Non-pigmented ciliary epithelial cell (primary cell): ENCODE results near the gene LRRC9.
"Not testable (repeated sequence)": the region's sequence is repeated elsewhere in the genome, so short reads cannot be mapped to it uniquely, and the experiment has no call there.

Experiments used
- DNase-seq: peaks from one replicate; pipeline ENCODE4 v3.0.0-alpha.2; 2010; ENCODE audit warnings: low read depth

The LRRC9 gene

DNA sequence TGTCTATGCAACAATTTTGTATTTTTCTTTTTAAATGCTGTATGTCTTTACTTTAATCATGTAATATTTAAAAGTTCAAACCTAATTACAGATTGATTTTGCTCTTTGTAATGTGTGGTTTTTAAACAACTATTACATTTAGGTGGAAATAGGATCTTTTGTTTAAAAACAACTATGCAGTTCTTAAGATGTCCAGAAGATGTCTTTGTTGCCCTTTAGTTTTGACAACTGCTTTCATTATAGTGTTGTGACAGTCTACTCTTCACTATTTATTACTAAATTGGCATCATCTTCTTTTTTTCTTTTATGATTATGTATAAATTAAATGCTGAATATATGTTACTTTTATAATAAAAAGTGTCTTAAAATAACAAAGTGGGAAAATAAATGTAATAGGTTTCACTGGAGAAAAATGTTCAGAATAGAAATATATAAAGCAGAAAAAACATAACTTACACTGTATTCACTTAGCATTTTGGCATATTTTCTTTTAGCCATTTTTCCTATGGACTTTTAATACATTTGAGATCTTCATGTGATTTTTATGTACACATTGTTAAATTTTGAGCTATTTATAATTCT is 144.6 kb downstream of the LRRC9 start:
- DNase-seq, result peak; percentile 8

DNA sequence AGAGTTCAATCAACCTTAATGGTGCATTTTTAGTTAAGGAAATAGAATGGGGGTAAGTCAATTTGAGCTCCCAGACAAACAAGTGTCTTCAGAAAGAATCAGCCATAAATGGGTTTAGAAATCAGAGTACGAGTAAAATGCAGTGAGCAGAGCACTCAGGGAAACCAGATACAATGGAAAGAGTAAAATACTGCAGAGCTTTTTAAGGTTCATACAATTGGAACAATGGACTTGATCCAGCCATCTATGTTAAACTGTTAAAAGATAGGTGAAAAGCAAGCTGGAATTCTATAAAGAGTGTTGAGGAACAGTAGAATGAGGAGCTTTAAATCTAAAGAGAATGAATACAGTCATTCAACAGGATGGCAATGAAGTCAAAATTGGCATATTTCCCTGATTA is 147.9 kb downstream of the LRRC9 start:
- no peak for DNase-seq

DNA sequence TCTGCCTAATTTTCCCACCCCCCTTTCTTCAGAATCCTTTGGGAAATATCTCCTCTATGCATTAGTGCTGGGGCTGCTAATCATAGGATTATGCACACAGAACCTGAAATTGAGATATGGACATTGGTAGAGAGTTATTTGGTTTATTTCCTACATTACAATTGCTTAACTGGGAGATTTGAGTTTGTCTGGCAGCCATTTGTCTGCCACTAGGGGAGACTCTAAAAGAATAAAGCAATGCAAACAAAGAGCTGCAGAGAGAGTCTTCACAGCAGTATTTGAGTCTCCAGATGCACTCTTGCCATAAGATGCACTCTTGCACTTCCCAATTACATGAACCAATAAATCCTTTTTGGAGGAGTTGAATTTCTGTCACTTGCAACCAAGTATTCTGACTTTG is 159.8 kb downstream of the LRRC9 start:
- DNase-seq, result no peak

DNA sequence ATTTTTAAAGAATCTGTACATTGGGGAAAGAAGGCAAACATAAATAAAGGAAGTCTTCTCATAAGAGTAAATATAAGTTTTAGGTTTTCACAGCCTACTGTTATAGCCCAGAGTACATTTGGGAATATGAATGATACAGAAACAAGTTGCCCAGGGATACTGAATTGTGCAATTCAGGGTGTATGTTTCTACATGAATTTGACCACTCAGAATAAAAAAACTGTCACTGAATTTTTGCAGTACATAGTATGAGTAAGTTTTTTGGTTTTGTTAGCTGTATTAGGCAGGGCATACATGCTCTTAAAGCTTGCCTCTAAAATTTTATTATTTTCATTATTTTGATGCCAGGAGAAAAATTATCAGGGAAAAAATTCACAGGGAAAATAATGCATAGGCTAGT is 165.1 kb downstream of the LRRC9 start:
- DNase-seq, result no peak

DNA sequence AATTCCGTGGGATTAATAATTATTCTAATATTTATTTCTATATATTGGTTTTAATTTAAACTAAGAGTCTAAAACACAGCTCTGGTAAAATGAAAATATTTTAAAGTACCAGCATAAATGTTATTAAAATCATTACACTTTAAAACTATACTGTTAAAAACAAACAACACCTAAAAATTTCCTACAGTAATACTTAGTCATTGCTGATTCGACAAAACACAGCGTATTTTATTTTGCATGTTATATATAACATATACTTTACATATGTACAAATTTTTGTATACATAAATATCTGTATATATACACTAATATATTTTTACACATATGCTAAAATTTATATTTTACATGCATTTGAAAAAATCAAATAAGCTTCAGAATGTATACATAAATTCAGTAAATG is 165.7 kb downstream of the LRRC9 start:
- no peak for DNase-seq

DNA sequence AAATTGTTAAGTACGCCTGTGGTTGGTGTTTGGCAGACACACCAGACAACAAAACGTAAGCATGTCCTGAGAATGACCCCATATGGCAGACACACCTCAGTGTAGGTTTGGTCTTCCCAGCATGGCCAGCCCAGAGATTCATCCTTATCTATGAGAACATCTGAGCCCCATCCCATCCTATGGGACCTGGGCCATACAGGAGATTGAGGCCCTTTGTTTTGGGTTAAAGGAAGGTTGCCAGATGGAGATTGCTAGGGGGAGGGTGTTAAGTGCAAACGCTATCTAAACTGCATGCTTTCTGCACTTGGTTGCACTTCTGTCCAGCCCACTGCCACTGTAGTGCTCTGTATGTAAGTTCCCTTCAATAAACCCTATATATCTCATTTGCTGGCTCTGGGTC is 167.7 kb downstream of the LRRC9 start:
- DNase-seq, result no peak

DNA sequence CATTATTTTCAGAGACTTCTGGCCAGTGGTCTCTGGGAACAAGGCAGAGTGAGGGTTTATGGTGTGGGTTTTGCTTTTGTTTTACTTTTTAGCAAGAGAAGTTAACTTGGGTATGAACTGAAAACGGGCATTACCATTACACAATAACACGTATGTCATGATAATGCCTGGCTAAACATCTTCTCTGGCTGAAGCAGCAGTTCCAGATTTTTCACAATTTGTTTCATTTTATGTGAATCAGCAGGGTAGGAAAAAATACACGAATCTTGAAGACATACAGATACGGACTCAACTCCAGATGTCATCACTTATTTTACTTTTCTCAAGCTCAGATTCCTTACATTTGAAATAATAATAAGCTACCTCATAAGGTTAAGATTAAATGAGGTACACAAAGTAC is 169.3 kb downstream of the LRRC9 start:
- no peak for DNase-seq

DNA sequence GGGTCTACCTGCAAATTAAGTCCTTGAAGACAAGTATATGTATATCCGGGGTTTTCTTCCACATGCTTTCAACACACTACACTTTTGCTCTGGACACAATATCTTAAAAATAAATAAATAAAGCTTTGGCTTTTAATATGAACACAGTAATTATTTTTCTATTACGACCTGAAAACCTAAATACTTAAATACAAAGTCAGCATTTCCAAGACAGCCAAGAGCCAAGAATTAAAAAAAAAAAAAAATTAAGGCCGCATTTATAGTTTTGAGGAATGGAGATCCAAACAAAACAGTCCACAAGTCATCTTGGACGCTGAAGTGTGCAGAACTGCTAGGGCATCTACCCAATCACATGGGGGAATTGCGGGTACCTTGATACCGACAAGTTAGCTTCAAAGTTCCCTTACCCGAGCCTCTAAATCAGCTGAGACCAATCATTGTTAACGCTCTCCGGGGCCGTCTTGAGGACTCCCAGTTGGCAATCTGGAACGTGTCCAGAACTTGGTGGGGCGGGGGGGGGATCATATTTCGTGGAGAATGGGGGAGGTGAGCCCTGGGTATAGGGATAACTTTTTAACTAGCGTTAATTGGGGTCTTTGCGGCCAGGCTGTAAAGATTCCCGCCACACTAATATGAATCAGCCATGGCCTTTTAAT is 171.0 kb downstream of the LRRC9 start:
- DNase-seq, result peak; percentile 37

DNA sequence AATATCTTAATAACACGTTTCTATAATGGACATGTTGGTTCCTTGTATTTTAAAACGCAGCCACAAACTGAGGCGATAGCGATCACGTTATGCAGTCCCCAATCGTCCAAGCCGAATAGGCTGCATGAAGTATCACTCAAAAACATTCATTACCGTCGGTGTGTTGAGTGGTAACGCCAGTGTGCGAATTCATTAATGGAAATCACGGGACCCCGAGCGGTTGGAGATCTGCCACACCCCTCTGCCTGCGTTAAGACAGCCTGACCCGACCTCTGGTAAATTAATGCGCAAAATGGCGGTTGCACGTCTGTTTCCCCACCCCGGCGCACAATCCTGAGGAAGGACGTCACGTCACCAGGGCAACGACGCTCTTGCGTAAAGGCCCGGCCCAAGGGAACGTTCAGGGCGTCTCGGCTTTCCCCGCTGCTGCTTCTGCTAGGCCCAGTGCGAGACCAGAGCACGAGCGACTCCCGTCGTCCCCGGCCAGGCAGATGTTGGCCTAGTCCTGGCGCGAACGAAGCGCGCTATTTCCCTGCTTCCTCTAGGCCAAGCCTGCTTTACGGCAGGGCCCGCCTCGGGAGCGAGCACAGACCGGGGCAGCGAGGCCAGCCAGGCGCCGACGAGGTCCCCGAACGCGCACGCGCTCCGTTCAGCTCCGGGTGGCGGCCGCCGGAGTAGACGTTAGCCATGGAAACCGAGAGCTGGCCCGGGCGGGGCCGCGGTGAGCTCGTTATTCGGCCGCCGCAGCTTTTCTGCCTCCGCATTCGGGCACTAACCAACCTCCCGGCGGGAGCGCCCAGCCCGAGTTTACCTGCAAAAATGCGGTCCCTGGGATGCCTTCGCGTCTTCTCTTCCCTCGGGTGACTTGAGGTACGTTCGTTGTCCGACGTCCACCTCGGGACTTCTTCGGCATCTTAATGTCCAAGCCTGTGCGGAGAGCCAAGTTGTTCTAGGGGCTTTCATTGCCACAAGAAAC is 171.9 kb downstream of the LRRC9 start, which contains the start of gene PCNX4:
TSS of gene PCNX4 (plus strand) at position 374 of the 976 bp plus-strand sequence. CDS start 15,716 bp downstream, outside the sequence.
- peak; percentile 94 for DNase-seq

DNA sequence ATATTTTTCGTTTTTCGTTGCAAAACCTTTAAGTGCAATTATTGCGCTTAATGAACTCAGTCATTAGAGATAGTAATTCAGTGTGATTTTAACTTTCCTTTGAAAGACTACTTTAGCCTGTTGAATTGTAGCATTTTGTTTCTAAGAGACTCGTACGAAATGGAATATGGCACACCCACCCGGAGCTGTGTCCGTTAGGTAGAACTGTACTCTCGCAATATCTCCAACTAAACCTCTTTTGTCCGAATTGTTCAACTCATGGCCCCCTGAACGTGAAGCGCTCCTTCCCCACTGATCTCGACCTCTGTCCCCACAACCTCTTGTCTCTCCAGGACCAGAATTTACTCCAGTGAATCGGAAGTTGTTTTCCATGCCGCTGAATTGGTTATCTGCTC is 172.6 kb downstream of the LRRC9 start:
- no peak for DNase-seq

DNA sequence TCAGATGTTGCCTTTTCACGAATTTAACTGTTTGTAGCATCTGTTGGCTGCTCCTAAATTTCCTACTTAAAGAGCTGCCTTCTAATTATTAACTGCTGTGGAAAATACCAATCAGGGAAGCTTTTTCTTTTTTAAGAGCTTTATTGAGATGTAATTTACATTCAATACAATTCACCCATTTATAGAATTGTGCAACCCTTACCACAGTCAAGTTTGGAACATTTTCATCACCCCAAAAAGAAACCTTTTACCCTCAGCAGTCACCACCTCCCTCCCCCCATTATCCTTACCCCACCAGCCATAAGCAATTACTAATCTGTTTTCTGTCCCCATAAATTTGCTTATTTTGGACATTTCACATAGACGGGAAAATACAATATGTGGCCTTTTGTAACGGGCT is 173.1 kb downstream of the LRRC9 start:
- no peak for DNase-seq

DNA sequence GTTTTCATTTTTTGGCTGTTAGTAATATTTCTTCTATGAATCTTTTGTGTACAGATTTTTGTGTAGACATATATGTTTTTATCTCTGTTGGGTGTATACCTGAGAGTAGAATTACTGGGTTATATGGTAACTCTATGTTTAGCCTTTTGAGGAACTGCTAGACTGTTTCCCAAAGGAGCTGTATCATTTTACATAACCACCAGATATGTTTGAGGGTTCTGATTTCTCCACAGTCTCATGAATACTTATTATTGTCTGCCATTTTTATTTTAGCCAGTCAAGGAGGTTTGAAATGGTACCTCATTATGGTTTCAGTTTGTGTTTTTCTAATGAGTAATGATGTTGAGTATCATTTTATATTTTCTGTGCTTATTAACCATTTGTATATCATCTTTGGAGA is 173.7 kb downstream of the LRRC9 start:
- no peak for DNase-seq

DNA sequence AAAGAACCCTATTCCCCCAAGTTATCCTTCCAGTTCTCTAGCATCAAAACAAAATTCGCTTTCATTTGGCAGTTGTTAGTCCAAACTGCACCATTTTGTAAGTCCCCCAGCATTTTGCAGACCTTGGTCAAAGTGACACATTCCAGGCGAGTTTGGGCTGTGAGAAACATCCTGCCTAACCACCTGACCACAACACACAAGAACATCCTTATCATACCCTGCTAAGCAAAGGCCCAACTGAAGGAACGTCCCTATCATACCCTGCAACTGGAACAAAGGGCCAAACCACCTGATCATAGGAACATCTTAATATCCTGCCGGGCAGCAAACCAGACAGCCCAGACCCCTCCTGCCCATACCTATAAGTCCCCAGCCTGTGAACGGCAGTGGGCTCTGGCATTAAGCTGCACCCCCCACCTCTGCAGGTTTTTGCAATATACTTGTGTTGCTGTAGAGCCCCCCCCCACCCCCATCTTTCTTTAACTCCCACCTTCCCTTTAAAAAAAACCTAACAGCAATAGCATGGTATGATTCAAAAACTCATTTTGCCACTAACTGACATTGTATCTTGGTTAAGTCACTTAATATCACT is 174.5 kb downstream of the LRRC9 start:
- DNase-seq, result peak; percentile 68

DNA sequence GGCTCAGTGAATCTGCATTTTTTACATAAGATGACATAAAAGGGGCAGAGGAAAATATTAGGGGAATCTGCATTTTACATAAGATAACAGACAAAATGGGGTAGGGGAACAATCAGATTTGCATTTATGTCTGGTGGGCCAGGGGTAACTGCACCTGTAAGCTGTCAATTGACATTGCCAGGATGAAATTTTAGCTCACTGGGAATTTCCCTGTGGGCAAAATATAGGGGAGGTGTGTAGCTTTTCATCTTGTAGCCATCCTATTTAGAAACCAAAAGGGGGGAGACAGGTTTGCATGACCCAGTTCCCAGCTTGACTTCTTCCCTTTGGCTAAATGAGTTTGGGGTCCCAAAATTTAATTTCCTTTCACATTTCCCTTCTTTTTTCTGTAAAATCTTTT is 175.3 kb downstream of the LRRC9 start:
- no peak for DNase-seq

DNA sequence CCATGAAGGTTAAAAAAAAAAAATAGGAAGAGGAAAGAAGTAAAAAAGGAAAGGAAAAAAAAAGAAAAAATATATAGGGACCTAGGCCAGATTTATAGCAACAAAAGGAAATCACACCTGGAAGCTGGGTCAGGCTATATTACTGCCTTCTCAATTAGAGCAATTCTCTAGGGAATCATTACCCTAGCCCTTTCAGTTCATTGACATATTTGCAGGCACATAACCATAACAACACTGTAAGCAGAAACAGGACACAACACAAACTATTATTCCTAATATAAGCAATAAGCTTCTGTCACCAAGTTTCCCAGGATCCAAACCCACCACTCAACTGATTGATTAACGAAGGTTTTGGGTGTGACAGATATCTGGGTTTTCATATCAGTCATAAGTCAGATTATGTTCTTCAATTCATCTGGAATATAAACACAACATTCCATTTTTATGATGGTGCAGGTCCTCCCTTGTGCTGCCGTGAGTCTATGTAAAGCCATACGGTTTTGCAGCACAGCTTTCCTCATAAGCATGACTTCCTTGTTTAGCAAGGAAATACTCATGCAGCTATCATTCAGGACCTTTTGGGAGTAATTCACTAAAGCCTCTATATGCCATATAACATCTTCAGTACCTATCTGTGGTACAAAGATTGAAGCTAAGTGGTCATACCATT is 176.0 kb downstream of the LRRC9 start:
- peak; percentile 63 for DNase-seq

DNA sequence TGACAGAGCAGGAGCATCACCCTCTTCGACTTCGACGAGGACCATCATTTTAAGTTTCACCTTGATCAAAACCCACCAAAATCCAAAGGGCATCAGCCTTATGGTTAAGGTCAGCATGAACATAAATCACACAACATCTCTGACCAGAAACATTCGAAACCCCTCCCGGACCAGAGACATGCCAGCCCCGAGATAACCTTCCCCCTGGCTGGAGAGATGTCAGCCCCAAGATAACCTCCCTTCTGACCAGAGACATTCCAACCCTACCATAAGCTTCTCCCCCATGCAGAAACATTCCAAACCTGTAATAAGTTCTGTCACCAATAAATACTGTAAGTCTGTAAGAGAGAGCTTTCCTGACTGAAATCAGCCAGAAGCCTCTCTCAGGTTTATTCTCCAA is 178.0 kb downstream of the LRRC9 start:
- no peak for DNase-seq

DNA sequence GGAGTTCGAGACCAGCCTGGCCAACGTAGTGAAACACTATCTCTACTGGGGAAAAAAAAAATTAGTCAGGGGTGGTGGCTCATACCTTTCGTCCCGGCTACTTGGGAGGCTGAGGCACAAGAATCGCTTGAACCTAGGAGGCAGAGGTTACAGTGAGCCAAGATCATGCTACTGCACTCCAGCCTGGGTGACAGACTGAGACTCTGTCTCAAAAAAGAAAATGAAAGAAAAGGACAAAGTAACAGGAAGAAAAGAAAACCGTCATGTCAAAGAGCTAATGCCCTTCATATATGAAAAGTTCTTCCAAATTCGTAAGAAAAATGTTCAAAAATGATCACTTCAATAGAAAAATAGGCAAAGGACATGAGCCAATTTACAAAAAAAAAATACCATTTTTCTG is 179.9 kb downstream of the LRRC9 start:
- DNase-seq, result not testable (repeated sequence)

DNA sequence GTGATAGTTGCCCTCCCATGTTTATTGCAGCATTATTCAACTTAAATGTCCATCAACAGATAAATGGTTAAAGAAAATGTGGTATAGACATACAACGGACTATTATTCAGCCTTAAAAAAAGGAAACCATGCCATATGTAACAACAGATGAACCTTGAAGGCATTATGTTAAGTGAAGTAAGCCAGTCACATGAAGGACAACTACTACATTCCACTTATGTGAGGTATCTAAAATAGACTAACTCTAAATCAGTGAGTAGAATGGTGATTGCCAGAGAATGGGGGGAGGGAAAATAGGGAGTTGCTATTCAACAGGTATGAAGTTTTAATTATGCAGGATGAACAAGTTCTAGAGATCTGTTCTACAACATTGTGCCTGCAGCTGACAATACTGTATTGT is 181.8 kb downstream of the LRRC9 start:
- DNase-seq, result no peak

DNA sequence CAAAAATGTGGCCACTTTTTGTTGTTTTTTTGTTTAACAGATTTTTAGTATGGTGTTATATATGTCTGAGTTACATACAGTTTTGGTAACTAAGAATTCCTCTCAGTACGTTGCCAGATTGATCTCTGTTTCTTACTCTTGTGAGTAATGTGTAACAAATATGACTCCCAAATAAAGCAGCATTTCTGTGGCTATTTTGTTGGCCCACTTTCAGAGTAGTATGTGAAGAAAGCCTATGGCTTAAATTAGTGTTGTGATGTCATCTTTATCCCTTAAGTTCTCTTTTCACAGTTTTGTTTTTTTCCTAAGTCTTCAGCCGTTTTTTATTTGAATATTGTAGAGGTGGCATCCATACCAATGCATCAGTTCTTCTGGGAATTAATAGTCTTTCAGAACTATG is 182.4 kb downstream of the LRRC9 start:
- peak; percentile 53 for DNase-seq

DNA sequence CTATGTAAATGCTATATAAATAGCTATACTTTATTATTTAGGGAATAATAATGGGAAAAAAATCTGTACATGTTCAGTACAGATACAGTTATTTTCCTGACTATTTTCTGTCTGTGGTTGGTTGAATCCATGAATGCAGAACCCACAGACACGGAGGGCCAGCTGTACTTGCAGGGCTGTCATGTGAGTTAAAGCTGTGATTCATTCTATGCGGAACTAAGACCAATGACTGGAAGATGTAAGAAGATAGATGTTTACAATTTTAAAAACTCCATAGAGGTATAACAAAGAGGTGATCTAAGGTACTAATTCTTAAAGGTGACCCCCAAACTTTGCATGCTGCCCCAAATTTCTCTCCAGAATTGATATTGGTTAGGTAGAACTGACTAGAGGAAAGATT is 186.4 kb downstream of the LRRC9 start:
- peak; percentile 65 for DNase-seq

DNA sequence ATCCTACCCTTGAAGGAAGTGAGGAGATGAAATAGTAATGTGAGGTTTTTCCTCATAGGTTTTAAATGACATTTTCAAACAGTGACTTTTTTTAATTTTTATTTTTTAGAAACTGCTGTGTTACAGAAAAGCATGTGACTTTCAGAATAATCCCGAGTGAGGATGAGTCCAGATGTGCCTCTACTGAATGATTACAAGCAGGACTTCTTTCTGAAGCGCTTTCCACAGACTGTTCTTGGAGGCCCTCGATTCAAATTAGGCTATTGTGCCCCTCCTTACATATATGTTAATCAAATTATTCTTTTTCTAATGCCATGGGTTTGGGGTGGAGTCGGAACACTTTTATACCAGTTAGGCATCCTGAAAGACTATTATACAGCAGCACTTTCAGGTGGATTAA is 187.5 kb downstream of the LRRC9 start:
- DNase-seq, result no peak

DNA sequence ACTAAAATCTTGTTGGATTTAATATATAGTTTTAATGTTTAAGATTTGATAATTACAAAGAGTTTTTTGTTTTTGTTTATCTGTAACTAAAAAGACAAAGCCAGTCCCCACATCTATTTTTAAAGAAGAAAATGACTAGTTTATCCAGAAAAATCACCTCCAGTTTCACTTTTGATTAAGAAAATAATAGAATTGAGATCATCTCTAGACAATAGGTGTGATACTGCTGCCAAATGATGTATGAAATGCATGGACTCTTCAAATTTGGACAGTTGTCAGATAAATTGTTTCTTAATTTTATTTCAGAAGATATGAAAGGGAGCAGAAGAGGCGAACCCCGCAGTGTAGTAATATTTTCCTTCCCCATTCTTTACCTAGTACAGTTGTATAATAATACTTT is 191.8 kb downstream of the LRRC9 start:
- no peak for DNase-seq
